ENCODE results near the gene ADORA2B.
"Not testable (repeated sequence)": the region's sequence is repeated elsewhere in the genome, so short reads cannot be mapped to it uniquely, and the experiment has no call there.

The ADORA2B gene

DNA sequence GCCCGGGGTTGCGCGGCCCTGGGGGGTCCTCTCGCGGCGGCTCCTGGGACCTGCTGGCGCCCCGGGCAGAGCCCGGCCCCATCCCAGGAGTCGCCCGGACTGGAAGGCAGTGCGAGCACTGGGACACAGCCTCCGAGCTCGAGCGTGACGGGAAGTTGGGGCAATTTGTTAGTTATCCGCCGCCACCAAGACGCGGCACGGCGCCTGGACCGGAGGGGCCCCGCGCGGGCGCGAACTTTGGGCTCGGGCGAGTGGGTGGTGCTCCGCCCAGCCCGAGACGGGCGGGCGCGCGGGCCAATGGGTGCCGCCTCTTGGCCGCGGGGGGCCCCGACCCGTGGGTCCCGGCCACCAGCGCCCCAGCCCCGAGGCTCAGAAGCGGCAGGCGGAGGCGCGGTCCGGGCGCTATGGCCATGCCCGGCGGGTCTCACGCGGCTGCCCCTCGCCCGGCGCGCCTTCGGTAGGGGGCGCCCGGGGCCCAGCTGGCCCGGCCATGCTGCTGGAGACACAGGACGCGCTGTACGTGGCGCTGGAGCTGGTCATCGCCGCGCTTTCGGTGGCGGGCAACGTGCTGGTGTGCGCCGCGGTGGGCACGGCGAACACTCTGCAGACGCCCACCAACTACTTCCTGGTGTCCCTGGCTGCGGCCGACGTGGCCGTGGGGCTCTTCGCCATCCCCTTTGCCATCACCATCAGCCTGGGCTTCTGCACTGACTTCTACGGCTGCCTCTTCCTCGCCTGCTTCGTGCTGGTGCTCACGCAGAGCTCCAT, at the start of gene ADORA2B:
ADORA2B (plus strand) TSS at position 372 of the 768 bp plus-strand sequence; CDS start at position 491, 119 bp downstream.
- peak; percentile 58 for DNase-seq (ENCODE audit: low spot score)

DNA sequence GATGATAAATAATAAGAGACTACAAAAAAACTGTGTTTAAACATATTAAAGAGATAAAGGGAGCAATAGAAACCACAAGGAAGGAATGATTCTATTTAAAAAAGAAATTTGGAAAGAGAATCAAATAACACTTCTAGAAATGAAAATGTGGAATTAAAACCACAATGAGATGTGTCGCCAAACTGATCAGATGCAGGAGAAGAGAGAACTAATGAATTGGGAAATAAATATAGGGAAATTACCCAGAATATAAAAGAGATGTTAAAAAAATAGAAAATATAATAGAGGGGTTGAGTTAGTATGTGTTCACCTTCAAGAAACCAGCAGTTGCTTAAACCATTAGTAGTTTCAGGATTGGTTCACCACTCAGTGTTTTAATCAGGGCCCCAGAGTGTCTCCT, 48.7 kb upstream of the ADORA2B start:
- no peak for DNase-seq (ENCODE audit: low spot score)

DNA sequence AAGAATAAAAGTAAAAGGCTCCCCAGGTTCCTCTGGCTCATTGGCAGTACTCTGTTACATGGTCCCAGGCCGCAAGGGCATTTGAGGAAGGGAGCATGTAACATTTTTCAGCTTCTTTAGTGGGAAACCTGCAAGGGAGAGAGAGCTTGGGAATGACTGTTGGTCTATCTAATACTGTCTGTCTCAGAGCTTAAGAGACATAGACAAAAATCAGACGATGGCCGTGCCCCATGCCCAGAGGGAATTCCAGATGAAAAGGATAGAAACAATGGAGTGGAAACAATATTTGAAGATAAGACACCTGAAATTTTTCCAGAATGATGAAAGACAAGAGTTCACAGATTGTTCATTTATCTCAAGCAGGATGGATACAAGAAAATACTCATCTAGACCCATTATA, 48.1 kb upstream of the ADORA2B start:
- no peak for DNase-seq (ENCODE audit: low spot score)

DNA sequence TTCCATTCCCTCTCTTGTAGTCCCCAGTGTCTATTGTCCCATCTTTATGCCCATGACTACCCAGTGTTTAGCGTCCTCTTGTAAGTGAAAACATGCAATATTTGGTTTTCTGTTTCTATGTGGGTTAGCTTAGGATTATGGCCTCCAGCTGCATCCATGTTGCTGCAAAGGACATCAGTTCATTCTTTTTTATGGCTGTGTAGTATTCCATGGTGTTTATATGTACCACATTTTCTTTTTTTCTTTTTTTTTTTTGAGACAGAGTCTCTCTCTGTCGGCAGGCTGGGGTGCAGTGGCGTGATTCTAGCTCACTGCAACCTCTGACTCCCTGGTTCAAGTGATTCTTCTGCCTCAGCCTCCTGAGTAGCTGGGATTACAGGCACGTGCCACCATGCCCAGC, 45.3 kb upstream of the ADORA2B start:
- DNase-seq (ENCODE audit: low spot score), result not testable (repeated sequence)

DNA sequence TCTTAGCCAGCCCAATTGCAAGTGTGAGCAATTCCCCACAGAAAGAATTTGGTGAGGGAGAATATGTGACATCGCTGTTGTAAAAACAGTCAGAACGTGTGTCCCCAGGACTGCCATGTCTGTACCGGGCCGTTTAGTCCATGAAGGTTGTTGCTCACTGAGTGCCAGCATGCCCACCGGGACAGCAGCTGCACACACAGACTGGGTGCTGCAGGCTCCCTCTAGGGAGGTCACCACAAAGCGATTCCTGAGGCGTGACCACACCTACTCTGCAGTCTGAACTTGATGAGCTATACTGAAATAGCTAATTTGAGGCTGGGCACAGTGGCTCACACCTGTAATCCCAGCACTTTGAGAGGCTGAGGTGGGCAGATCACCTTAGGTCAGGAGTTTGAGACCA, 44.1 kb upstream of the ADORA2B start:
- no peak for DNase-seq (ENCODE audit: low spot score)

DNA sequence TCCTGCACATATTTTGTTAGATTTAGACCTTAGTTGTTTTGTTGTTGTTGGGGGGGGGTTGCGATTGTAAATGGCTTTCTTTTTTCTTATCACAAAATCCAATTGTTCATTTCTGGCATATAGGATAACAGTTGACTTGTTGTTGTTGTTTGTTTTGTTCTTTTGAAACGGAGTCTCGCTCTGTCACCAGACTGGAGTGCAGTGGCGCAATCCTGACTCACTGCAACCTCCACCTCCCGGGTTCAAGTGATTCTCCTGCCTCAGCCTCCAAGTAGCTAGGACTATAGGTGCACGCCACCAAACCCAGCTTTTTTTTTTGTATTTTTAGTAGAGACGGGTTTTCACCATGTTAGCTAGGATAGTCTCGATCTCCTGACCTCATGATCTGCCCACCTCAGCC, 39.7 kb upstream of the ADORA2B start:
- not testable (repeated sequence) for DNase-seq (ENCODE audit: low spot score)

DNA sequence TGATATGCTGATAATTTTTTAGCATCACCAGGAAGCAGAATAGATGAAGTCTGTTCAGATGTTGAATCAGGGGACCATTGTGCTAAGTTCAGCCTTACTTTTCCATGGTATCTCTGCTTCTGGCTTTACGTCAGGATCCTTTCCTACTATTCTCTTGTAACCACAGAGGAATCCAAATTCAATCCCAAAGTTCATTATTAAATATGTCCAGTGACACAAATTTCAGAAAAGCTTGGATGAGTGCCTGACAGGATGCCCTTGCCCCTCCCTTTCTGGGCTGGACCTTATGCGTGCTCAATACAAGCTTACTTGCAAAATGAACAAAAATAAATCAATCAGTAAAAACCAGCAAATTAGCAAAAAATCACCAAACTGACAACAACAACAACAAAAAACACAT, 37.6 kb upstream of the ADORA2B start:
- DNase-seq (ENCODE audit: low spot score), result no peak

DNA sequence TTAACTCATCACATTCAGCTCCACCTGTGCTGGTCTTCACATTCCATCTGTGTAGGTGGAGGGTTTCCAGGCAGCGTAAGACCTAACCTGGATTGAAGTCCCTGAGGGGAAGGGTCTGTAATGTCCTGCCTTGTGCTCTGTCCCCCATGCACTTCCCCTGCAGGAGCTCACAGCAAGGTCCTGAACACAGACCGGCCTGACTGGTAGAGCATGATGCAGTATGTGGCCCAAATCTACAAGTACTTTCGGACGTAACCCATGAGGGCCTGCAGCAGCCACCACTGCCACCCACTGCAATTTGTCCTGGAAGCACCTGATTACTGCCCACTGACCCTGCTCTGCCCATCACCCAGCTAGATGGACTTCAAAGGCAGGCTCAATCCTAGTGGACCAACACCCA, 36.6 kb upstream of the ADORA2B start:
- DNase-seq (ENCODE audit: low spot score), result no peak

DNA sequence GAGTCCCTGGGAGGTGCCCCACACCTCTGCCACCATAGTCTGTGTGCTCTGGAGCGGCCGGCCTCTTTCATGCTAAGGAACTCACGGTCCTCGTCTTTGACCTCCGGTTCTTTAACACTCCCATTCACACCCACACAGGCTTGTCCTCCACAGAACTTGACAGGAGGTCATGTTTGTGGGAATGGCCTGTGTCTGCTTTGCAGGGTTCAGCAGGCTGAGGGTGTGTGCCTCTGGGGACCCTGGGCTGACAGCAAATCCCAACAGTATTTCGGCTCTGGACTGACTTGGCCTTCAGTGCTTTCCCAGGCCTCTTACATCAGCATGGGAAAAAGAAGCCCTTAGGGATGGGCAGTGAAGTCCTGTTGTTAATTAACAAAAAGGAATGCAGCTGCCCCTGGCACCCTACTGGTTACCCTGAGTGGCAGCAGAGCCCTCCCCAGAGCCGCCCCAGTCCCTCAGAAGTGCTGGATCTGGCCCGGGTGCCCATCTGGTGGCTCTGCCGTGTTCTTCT, 35.4 kb upstream of the ADORA2B start:
- no peak for DNase-seq (ENCODE audit: low spot score)

DNA sequence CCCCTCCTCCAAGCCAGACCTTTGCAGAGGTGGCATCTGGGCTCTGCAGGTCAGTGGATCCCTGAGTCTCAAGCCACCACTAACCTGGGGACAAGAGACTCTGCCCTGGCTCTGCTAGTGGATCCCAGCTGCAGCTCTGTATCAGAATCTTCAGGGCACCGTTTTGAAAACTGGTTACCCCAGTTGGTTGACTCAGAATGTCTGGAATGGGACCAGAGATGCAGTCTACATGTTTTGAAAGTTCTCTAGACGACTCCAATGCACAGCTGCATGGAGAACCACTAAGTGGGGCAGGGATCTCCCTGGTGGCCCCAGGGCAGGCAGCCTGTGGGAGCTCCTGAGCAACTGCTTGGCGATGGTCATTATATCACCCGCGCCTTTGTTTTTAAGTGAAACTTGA, 34.1 kb upstream of the ADORA2B start:
- no peak for DNase-seq (ENCODE audit: low spot score)

DNA sequence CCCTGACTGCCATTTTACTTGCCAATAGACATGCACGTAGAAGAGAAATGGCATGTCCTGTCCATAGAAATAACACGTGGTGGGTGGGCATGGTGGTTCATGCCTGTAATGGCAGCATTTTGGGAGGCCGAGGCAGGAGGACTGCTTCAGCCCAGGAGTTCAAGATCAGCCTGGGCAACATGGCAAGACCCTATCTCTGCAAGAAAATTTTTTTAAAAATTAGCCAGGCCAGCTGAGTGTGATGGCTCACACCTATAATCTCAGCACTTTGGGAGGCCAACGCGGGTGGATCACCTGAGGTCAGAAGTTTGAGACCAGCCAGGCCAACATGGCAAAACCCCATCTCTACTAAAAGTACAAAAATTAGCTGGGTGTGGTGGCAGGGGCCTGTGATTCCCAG, 33.2 kb upstream of the ADORA2B start:
- DNase-seq (ENCODE audit: low spot score), result not testable (repeated sequence)

DNA sequence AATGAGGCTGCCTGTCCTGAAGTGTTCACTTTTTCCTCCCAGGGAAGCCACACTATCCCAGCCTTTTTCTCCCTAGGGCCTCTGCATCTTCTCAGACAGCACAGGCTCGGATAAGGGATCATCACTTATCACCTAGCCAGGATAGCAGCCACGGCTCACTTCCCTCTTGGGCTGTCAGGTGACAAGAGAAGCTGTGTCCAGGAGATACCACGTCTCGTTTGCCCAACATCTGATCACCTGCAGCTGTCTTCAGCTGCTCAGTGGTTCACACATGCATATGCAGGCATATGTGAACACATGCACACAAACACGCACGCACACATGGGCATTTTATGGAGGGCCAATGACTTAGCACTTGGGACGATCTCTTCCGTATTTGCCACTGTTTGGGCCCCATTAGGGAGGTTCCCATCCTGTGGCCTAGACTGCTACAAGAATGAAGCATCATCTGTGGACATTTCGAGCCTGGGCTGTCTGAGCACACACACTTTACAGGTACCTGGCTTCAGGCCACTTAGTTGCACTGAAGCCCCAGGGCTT, 32.4 kb upstream of the ADORA2B start:
- DNase-seq (ENCODE audit: low spot score), result no peak

DNA sequence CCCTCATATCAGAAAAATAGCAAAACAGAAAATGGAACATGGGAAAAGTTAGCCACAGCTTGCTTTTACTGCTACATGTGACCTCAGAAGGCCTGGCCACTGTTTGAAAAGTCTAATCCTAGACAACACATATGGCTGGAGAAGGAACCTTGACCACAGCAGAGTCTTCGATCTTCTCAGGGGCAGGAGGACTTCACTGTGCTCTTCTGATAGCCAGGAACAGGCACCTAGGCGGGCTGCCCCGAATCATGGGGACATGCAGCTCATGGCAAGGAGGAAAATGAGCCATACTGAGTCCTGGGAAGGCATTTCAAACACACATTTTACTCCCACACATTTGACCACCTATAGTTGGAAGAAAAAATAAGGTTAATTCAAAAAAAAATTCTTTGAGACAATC, 31.1 kb upstream of the ADORA2B start:
- no peak for DNase-seq (ENCODE audit: low spot score)

DNA sequence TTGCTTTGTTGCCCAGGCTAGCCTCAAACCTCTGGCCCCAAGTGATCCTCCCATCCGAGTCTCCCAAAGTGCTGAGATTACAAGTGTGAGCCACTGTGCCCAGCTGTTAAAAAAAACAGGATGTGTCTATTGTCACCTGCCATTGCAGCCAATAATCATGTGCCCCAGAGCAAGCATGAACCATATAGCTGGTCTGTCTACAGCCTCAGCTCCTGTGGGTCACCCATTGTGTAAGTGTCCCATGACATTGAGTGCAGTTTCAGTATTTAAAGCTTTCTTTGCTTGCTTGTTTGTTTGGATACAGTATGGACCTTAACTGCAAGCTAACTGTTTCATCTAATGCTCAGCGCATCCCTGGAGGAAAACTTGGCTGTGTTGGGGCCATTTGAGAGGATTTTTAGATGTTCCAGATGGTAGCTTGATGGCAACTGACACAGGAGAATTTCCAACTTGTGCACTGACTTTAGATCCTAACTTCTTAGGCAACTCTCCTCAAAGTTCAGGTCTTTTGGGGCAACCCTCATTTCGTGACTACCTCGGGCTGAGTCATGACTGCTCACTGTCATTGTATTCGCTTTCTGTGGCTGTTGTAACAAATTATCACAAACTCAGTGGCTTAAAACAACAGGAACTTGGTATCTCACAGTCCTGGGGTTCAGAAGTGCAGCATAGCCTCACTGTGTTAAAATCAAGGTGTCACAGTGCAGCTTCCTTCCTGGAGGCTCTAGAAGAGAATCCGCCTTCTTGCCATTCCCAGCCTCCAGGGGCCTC, 30.3 kb upstream of the ADORA2B start:
- DNase-seq (ENCODE audit: low spot score), result no peak

DNA sequence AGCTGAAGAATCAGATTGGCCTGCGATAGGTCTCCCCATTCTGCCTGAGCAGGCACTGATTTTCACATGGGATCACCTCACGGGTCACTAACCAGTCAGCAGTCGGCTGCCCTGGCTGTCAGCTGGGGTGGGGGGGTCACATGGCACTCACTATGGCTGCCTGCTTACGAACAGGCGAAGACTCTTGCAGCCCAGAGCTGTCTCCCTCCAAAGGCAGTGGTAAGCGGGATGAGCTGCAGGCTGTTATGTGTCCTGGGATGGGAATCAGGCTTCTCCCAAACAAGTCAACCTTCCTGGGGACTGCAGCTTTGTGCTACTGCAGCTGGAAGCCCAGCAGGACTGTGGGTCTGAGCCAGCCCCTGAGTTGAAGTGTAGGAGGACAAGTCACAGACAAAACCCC, 29.0 kb upstream of the ADORA2B start:
- DNase-seq (ENCODE audit: low spot score), result no peak

DNA sequence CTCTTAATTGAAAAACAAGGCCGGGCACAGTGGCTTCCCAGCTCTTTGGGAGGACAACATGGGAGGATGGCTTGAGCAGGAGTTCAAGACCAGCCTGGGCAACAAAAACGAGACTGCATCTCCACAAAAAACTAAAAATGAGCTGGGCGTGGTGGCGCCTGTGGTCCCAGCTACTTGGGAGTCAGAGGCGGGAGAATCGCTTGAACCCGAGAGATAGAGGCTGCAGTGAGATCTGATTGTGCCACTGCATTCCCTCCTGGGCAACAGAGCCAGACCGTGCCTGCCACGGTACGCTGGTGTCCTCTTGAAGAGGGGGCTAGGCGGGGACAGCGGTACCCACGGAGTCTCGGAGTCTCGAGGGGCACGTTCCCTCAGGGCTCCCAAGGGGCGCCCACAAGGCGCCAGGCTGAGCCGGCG, 27.9 kb upstream of the ADORA2B start:
- DNase-seq (ENCODE audit: low spot score), result no peak

DNA sequence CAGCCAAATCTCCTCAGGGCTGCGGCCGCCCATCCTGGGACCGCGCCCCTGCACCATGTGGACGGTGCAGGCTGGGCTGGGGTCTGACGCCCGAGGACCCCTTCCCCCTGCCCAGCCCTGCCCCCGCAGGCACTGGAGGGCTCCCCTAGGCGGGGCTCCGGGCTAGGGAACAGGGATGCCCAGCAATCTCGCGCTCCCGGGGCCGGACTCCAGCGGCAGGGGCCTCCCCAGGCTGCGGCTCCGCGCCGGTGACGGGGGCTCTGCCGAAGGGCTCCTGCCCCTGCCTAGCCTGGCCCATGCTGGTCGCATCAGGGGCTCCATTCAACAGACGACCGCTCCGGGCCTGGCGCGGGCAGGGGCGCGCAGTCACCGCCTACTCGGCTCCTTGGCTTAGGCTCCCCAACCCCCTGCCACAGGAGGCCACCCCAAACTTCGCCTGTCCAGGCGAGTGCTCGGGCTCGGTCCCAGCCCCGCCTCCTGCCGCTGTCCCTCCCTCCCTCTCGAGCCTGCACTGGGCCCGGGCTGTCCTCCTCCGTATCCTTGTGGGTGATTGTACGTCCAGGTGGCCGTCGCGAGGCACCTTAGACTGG, 27.4 kb upstream of the ADORA2B start:
- DNase-seq (ENCODE audit: low spot score), result no peak

DNA sequence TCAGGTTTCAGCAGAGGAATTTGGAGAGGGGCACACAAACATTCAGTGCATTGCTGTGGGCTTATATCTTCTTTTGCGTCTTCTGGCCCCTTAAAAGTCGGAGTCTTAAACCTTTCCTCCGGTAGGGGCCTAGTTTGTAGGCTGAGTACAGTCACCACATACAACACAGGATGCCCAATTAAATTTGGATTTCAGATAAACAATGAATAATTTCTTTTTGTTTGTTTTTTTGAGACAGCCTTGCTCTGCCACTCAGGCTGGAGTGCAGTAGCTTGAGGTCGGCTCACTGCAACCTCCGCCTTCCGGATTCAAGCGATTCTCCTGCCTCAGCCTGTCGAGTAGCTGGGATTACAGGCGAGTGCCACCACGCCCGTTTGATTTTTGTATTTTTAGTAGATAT, 26.7 kb upstream of the ADORA2B start:
- no peak for DNase-seq (ENCODE audit: low spot score)

DNA sequence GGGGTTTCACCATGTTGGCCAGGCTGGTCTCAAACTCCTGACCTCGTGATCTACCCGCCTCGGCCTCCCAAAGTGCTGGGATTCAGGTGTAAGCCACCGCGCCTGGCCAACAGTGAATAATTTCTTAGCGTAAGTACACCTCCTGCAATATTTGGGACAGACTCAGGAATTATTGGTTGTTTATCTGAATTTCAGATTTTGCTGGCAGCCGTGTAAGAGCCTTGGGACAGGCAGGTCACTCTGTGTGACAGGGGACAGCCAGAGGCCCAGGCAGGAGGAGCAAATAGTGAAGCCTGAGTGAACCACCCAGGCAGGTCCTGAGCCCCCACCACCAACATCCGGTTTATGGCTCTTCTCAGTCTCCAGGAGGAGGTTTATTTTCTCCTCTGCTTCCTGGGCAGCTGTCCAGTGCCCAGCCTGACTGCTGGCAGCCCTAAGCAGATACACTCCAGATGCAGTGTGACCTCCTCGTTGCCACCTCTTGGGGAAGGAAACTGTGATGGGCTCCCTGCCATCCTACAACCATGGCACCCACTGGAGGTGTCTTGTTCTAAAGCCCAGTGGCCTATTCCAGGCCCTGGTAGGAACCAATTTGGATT, 26.2 kb upstream of the ADORA2B start:
- DNase-seq (ENCODE audit: low spot score), result no peak

DNA sequence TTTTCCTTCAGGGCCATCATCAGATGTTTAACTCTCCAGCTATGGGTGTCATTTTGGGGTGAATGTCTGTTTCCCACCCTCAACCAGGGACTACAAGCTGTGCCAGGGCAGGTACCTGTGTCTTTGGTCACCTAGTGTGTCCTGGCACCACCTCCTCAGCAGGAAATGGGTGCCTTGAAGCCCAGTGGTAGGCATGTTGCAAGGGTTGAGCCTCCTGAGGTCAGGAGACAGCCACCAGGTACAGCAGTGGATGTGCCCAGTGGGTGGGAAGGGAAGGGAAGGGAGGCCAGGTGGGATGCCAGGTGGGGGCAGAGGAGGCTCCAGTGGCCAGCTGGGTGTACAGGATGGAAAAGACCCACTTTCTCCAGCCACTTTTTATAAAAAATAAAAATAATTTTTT, 25.5 kb upstream of the ADORA2B start:
- DNase-seq (ENCODE audit: low spot score), result no peak

DNA sequence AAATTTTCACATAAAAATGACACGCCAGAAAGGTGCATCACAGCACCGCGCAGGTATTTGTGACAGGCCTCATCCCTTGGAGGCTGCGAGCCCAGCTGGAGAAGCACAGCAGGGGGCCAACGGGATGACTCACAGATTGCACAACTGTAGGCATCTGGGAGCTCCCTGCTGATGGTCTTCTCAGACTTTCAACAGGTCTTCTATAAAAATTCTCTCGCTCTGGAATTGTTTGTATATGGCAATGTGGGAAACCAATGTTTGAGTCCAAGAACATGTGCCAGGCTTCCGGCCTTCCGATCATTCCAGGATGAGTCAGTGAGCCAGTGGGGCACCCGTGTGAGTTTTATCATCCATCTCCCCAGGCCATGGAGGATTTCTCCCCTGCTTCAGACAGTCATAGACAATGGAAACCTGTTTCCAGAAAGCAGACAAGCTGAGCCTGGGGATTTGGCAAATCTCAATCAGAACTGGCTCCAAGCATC, 24.1 kb upstream of the ADORA2B start:
- no peak for DNase-seq (ENCODE audit: low spot score)

DNA sequence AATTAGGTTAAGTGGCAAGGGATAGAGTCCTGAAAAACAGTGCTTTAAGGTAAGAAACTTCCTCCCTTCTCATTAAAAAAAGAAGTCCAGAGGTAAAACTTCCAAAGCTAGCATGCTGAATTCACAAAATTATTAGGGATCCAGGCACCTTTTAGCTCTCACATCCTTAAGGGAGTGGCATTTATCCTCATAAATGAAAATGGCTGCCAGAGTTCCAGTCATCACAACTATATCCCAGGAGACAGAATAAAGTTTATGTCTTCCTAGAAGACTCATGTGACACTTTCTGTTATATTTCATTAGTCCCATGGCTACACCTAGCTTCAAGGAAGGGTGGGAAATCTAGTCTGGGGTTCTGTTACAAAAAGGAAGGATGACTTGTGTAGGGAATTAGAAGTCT, 23.3 kb upstream of the ADORA2B start:
- no peak for DNase-seq (ENCODE audit: low spot score)
